HepG2 (cell line): ENCODE results near the gene PPIA. TPM values are rescaled to one million over a fixed set of nuclear protein-coding genes. Genes with fewer than 3 reads are reported as not detected.

Experiments used
- BORCS8-MEF2B ChIP-seq: sonication (generic); formaldehyde crosslinking; IDR thresholded peaks from 2 replicates; pipeline ENCODE4 v1.8.0; 2022; ENCODE audit warnings: mild to moderate bottlenecking, missing genetic modification reagents
- GTF3A ChIP-seq: sonication (generic); formaldehyde crosslinking; conservative IDR thresholded peaks from 2 replicates; pipeline ENCODE4 v1.4.0; 2020; ENCODE audit warnings: mild to moderate bottlenecking, missing genetic modification reagents
- KLF12 ChIP-seq: sonication (generic); formaldehyde crosslinking; IDR thresholded peaks from 2 replicates; pipeline ENCODE4 v1.4.0; 2020; ENCODE audit warnings: missing genetic modification reagents, borderline replicate concordance
- MXI1 ChIP-seq: IDR thresholded peaks from 3 replicates; pipeline ENCODE4 v1.6.1; 2012; ENCODE audit warnings: low read depth, low read length, inconsistent platforms, borderline replicate concordance
- ONECUT2 ChIP-seq: sonication (generic); formaldehyde crosslinking; IDR thresholded peaks from 2 replicates; pipeline ENCODE4 v1.4.0; 2020; ENCODE audit warnings: missing genetic modification reagents
- PRDM10 ChIP-seq: sonication (generic); formaldehyde crosslinking; IDR thresholded peaks from 2 replicates; pipeline ENCODE4 v1.4.0; 2020; ENCODE audit warnings: low read depth, missing genetic modification reagents
- RERE ChIP-seq: IDR thresholded peaks from 2 replicates; pipeline ENCODE4 v1.6.1; 2016; ENCODE audit warnings: low read depth, missing genetic modification reagents, missing compliant biosample characterization
- SETDB1 ChIP-seq: sonication (generic); formaldehyde crosslinking; IDR thresholded peaks from 2 replicates; pipeline ENCODE4 v1.5.1; 2020; ENCODE audit warnings: missing genetic modification reagents, mild to moderate bottlenecking, borderline replicate concordance
- TRIM22 ChIP-seq: fragments of 450-650 bp; IDR thresholded peaks from 2 replicates; pipeline ENCODE4 v1.6.1; 2017
- U2AF1 ChIP-seq: fragments of 200-400 bp; formaldehyde crosslinking; optimal IDR thresholded peaks from 2 replicates; pipeline ENCODE3; 2017; ENCODE audit warnings: mild to moderate bottlenecking, low read depth, low read length
- ZMAT5 ChIP-seq: sonication (generic); formaldehyde crosslinking; IDR thresholded peaks from 2 replicates; pipeline ENCODE4 v1.5.0; 2020; ENCODE audit warnings: mild to moderate bottlenecking, low read depth, missing genetic modification reagents, borderline replicate concordance
- ZNF180 ChIP-seq: sonication (generic); formaldehyde crosslinking; IDR thresholded peaks from 2 replicates; pipeline ENCODE4 v1.4.0; 2020; ENCODE audit warnings: low read depth, missing genetic modification reagents, borderline replicate concordance
- ZNF354B ChIP-seq: sonication (generic); formaldehyde crosslinking; IDR thresholded peaks from 2 replicates; pipeline ENCODE4 v1.8.0; 2022; ENCODE audit warnings: mild to moderate bottlenecking, missing genetic modification reagents
- ZNF513 ChIP-seq: sonication (generic); formaldehyde crosslinking; conservative IDR thresholded peaks from 2 replicates; pipeline ENCODE4 v1.5.0; 2020; ENCODE audit warnings: missing genetic modification reagents
- polyA plus RNA-seq, 8 experiments: library from polyadenylated mRNA; depleted of rRNA in 3 of 8; stranded (reverse) in 7 of 8; unstranded in 1 of 8; fragments of >200 nt; fragmentation: Illumina TruSeq in 4 of 8; extraction: Trizol in 4 of 8; gene quantifications; 2 replicates each; pipeline versions ENCODE4 v1.2.1 to v1.2.3, GENCODE V29; 2011 to 2016; ENCODE audit warnings: low read depth in 4 of 8, missing spikeins in 1 of 8, mixed read lengths in 1 of 8; ENCODE audit not compliant: insufficient read depth in 1 of 8
- total RNA-seq, 5 experiments: library from RNA; depleted of rRNA; stranded (reverse); fragments of >200 nt; fragmentation: Illumina TruSeq; extraction: Trizol; gene quantifications; 2 replicates each; pipeline ENCODE4 v1.2.3, GENCODE V29; 2016; ENCODE audit warnings: low read depth in 1 of 5

PPIA gene
- total and polyA plus RNA-seq, 2 of the 13 experiments (the other 11 are each of a cell fraction or from before 2014, with no cell fraction given): 2,268 to 3,010 TPM

- TF ChIP-seq ZNF513 (CRISPR knock-in tag): no peak
- peak; percentile 59; the same call in 1 of the 2 replicates for TF ChIP-seq BORCS8-MEF2B
- TF ChIP-seq PRDM10 (CRISPR knock-in tag): no peak
- no peak for TF ChIP-seq SETDB1 (CRISPR knock-in tag)
- TF ChIP-seq KLF12 (CRISPR knock-in tag): peak; percentile 81; the same call in 1 of the 2 replicates
- no peak for TF ChIP-seq U2AF1
- peak; percentile 56; the same call in 1 of the 2 replicates for TF ChIP-seq ZNF354B (CRISPR knock-in tag)
- no peak for TF ChIP-seq RERE (CRISPR knock-in tag)
- peak; percentile 80; the same call in 2 of the 3 replicates for TF ChIP-seq MXI1
- 0 out of 2 replicates have a peak, but pooled peaks have one; percentile 13 for TF ChIP-seq ONECUT2 (CRISPR knock-in tag)
- no peak for TF ChIP-seq ZNF180 (CRISPR knock-in tag)
- TF ChIP-seq GTF3A: 0 out of 2 replicates have a peak, but pooled peaks have one; percentile 28
- TF ChIP-seq TRIM22: no peak
- no peak for TF ChIP-seq ZMAT5
Measured at GRCh38 chr7:44796504-44797328, at the start of gene PPIA (continued).
